ENCODE measurements around the gene CARNS1. TPM values are rescaled to one million over a fixed set of nuclear protein-coding genes. Genes with fewer than 3 reads are reported as not detected.

Gene CARNS1
- total RNA-seq, 2 experiments from 2014 or later = 0.76 to 1.1 TPM

DNA sequence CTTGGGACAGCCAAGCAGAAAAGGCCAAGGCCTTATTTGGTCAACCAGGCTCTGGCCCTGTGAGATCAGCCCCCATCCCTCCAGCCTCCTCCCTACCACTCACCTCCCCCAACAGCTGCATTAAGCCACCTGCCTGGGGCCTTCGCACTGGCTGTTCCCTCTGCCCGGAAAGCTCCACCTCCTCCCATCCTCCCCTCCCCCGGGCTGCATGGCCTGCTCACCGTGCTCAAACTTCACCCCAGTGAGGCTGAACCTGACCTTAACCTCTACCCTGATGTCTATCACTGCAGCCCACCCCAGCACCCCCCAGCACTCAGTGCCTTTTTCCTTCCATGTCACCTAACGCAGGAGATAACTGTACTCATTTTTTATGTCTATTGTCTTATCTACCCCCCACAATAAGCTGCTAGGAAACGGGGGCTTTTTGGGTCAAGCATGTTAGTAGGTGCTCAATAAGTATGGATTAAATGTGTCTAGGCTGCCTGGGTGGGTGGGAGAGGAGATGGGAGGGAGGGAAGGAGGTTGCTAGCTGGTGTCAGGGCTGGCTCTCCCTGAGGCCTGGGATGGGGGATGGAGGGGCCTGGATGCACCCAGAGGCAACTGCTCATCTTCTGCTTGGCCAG is 21.1 kb downstream of the CARNS1 start:
- ChIA-PET POLR2A (interaction anchor here (0.7 to 15.2 kb wide), 25 partner anchors 8 to 197 kb away, joined by 3 to 361 read pairs (median 21); partner anchors contain the start of genes AIP, CDK2AP2, PITPNM1 and POLD4), CTCF (interaction anchor here (1.2 to 4.4 kb wide), 7 partner anchors 16 to 85 kb away, joined by 3 to 67 read pairs (median 7); partner anchors contain the start of genes AIP, CDK2AP2, PPP1CA and TBC1D10C)
- Mint-ChIP-seq H3K9me3 (no peaks in the 10 kb centered on the region), H3K4me3 (peak overlapping the region; percentile 94), H3K36me3 (ENCODE audit: low read depth) (peaks cover 69% of the 10 kb centered on the region), H3K27ac (peak overlapping the region; percentile 97), H3K27me3 (no peaks in the 10 kb centered on the region), H3K4me1 (peaks cover 72% of the 10 kb centered on the region)
- DNase-seq = peak; percentile 80

DNA sequence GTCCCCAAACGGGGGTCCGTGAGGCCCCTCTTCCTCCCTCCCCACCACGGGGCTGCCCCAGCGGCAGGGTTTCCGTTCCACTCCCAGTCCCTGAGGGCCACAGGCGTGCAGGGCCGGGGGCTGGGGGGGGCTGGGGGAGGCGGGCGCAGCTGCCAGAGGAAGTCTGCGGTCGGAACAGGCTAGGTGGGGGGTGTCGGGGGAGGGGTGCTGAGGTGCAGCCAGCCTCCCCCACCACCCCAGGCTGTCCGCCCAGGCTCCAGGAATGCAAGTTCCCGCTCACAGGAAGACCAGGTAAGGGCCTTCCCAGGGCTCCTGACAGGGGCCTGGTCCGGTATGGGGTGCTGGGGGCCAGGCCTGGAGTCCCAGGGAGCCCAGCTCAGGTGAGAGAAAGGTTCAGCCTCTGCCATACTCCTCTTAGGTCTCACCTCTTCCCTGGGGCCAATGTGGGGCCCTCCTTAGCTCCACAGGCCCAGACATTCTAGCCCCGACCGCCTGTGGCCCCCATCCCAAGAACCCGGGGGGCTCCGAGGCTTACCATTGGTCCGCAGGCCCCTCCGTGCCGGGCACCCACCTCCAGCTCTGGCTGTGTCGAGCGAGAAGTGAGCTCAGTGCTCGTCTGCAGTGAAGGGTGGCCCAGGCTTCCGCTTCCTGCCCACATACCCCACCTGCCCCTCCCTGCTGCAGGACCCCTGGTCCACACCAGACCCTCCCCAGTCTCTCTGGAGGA is 21.8 kb downstream of the CARNS1 start, which contains the start of gene PTPRCAP:
PTPRCAP (minus strand) TSS at position 601 of the 727 bp plus-strand sequence; CDS start at position 538, 63 bp downstream.
- peak within 1 kb of the TSS; percentile 94 for H3K4me3 Mint-ChIP-seq
- peak within 1 kb of the TSS; percentile 97 for H3K27ac Mint-ChIP-seq
- ChIA-PET CTCF (interaction anchor here (0.6 to 4.4 kb wide), 14 partner anchors 9 to 600 kb away, joined by 3 to 67 read pairs (median 4); partner anchors contain the start of genes AIP, CDK2AP2, POLD4 and PPP1CA), POLR2A (interaction anchor here (0.7 to 15.2 kb wide), 30 partner anchors 9 to 204 kb away, joined by 3 to 361 read pairs (median 10); partner anchors contain the start of genes AIP, ANKRD13D, CDK2AP2 and PITPNM1)
- peaks cover 65% of the 10 kb centered on the region for H3K36me3 Mint-ChIP-seq (ENCODE audit: low read depth)
- H3K9me3 Mint-ChIP-seq = no peaks in the 10 kb centered on the region
- DNase-seq = peak; percentile 82
- H3K27me3 Mint-ChIP-seq = no peaks in the 10 kb centered on the region
- H3K4me1 Mint-ChIP-seq = peaks cover 71% of the 10 kb centered on the region

- H3K4me1 Mint-ChIP-seq = peaks cover 71% of the 10 kb centered on the region
- no peak for DNase-seq
- H3K9me3 Mint-ChIP-seq = no peaks in the 10 kb centered on the region
- POLR2A ChIA-PET = interaction anchor here (0.7 to 15.2 kb wide), 27 partner anchors 8 to 204 kb away, joined by 3 to 361 read pairs (median 17); partner anchors contain the start of genes AIP, ANKRD13D, CDK2AP2 and PITPNM1
- CTCF ChIA-PET = interaction anchor here (0.6 to 4.4 kb wide), 13 partner anchors 8 to 599 kb away, joined by 3 to 67 read pairs (median 5); partner anchors contain the start of genes CDK2AP2, POLD4, PPP1CA and RPS6KB2
- peaks cover 60% of the 10 kb centered on the region for H3K36me3 Mint-ChIP-seq (ENCODE audit: low read depth)
- H3K4me3 Mint-ChIP-seq = peak overlapping the region; percentile 94
- H3K27me3 Mint-ChIP-seq = no peaks in the 10 kb centered on the region
- peak overlapping the region; percentile 97 for H3K27ac Mint-ChIP-seq
Measured at GRCh38 chr11:67437809-67438157, 22.3 kb downstream of the CARNS1 start.

GRCh38 chr11:67438158-67438902 is 22.9 kb downstream of the CARNS1 start:
- ChIA-PET POLR2A (interaction anchor here (0.7 to 15.2 kb wide), 27 partner anchors 7 to 205 kb away, joined by 3 to 361 read pairs (median 17); partner anchors contain the start of genes AIP, ANKRD13D, CDK2AP2 and PITPNM1), CTCF (interaction anchor here (0.6 to 4.4 kb wide), 19 partner anchors 9 to 599 kb away, joined by 3 to 67 read pairs (median 4); partner anchors contain the start of genes AIP, CDK2AP2, PITPNM1 and POLD4)
- peaks cover 56% of the 10 kb centered on the region for H3K36me3 Mint-ChIP-seq (ENCODE audit: low read depth)
- H3K9me3 Mint-ChIP-seq = no peaks in the 10 kb centered on the region
- peak overlapping the region; percentile 94 for H3K4me3 Mint-ChIP-seq
- peak overlapping the region; percentile 97 for H3K27ac Mint-ChIP-seq
- no peaks in the 10 kb centered on the region for H3K27me3 Mint-ChIP-seq
- DNase-seq = peak; percentile 88
- H3K4me1 Mint-ChIP-seq = peaks cover 67% of the 10 kb centered on the region

DNA sequence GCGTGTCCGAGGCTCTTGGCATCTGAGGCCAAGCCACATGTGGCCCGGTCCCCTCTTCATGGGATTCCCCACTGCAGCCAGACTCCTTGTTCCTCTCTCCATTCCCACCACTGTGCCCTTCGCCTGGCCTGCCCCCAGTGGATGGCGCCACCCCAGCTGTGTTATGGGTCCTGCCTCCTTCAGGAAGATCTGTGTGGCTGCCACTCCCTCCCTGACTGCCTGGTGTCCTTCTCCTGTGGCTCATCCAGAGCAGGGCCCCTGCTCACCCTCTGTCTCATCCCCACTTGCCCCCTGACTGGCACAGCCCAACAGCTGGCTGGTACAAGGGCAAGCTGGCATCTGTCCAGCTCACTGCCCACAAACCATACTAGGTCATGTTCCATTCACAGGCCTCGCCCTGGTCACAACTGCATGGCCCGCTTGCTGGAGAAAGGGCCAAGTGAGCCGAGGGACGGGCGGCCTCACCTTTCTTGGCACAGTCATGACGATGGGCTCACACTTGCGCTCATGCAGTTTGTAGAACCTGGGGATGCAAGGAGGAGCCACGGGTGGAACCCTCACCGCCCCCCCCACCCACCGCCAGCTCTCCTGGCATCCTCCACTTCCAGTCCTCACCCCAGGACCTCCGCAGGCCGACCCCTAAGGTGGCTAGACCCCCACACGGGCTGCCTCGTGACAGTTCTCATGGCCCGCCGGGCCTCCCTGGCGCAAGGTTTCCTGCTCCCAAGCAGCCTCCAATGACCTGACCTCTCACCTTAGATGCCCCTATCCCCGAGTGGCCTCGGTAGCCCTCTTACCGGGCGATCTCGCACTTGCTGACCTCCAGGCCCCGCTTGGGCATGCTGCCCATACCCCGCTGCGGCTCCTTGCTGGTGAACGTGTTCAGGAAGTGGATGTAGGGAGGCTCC is 24.1 kb downstream of the CARNS1 start:
- Mint-ChIP-seq H3K4me3 (peak overlapping the region; percentile 94), H3K36me3 (ENCODE audit: low read depth) (peaks cover 46% of the 10 kb centered on the region), H3K9me3 (no peaks in the 10 kb centered on the region), H3K27me3 (no peaks in the 10 kb centered on the region), H3K27ac (peak overlapping the region; percentile 97), H3K4me1 (peaks cover 62% of the 10 kb centered on the region)
- POLR2A ChIA-PET = interaction anchor here (0.6 to 15.2 kb wide), 18 partner anchors 7 to 175 kb away, joined by 3 to 361 read pairs (median 34); partner anchors contain the start of genes AIP, PITPNM1, POLD4 and PPP1CA
- DNase-seq = peak; percentile 54
- CTCF ChIA-PET = interaction anchor here (0.8 to 4.4 kb wide), 13 partner anchors 8 to 68 kb away, joined by 3 to 67 read pairs (median 5); partner anchors contain the start of genes AIP, PITPNM1, PPP1CA and RAD9A

GRCh38 chr11:67440229-67441097 is 25.0 kb downstream of the CARNS1 start:
- DNase-seq = peak; percentile 47
- H3K27ac Mint-ChIP-seq = peak overlapping the region; percentile 97
- no peaks in the 10 kb centered on the region for H3K9me3 Mint-ChIP-seq
- ChIA-PET POLR2A (interaction anchor here (0.8 to 15.2 kb wide), 16 partner anchors 8 to 201 kb away, joined by 3 to 361 read pairs (median 25); partner anchors contain the start of genes AIP, CDK2AP2, PPP1CA and RAD9A), CTCF (interaction anchor here (0.9 to 2.4 kb wide), 4 partner anchors 26 to 65 kb away, joined by 3 to 12 read pairs (median 4); partner anchors contain the start of gene PITPNM1)
- peak overlapping the region; percentile 94 for H3K4me3 Mint-ChIP-seq
- peaks cover 64% of the 10 kb centered on the region for H3K4me1 Mint-ChIP-seq
- no peaks in the 10 kb centered on the region for H3K27me3 Mint-ChIP-seq
- H3K36me3 Mint-ChIP-seq (ENCODE audit: low read depth) = peaks cover 42% of the 10 kb centered on the region

DNA sequence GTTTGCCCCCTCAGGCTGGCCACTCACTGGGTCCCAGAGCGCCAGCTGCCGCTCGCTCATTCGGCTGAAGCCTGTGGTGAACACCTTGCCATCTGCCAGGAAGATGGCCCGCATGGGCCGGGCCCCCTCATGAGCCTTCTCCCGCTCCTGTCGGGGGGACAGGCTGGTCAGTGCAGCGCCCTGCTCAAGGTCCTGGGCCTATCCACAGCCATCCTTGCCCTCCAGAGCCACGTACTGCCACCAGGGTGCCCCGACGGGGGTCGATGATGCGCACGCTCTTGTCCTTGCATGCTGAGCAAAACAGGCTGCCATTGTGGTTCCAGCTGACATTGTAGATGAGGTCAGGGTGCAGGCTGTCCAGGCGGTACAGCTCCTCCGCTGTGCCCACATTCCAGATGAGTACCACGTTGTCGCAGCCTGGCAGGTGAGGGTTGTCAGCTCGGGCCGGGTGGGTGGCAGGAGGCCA is 25.7 kb downstream of the CARNS1 start:
- POLR2A ChIA-PET = interaction anchor here (0.8 to 15.2 kb wide), 12 partner anchors 9 to 201 kb away, joined by 3 to 361 read pairs (median 6); partner anchors contain the start of genes AIP, CDK2AP2, PPP1CA and RPS6KB2
- Mint-ChIP-seq H3K4me3 (peak overlapping the region; percentile 9), H3K27ac (peak overlapping the region; percentile 97), H3K27me3 (no peaks in the 10 kb centered on the region), H3K9me3 (no peaks in the 10 kb centered on the region), H3K36me3 (ENCODE audit: low read depth) (peaks cover 37% of the 10 kb centered on the region), H3K4me1 (peaks cover 67% of the 10 kb centered on the region)
- CTCF ChIA-PET = interaction anchor here (0.9 kb wide), 1 partner anchor 58 kb away, joined by 3 read pairs; no protein-coding TSS in a partner anchor
- DNase-seq = no peak

DNA sequence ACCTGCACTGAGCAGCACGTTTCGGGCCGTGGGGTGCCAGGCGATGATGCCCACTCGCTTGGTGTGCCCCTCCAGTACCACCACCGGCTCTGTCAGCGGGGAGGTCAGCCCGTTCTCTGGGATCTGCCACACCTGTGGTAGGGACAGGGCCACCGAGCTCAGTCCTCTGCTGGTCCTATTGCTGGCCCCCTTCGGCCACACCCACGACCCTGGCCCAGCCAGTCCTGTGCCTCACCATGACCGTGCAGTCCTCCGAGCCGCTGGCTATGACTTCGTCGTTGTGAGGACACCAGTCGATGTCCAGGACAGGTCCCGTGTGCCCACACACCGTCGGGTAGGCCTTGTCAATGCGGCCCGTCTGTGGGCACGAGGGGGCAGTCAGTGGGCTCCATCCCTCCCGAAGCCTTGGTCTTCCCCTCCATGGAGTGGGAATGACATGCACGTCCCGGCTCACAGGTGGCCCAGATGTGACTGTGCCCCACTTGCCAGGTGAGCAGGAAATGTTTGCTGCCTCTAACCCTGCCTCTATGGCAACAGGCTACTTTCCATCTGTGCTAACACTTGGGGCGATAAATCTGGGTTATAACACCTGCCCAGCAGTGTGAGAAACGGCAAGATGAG is 26.4 kb downstream of the CARNS1 start:
- DNase-seq = no peak
- peak overlapping the region; percentile 60 for H3K4me3 Mint-ChIP-seq

DNA sequence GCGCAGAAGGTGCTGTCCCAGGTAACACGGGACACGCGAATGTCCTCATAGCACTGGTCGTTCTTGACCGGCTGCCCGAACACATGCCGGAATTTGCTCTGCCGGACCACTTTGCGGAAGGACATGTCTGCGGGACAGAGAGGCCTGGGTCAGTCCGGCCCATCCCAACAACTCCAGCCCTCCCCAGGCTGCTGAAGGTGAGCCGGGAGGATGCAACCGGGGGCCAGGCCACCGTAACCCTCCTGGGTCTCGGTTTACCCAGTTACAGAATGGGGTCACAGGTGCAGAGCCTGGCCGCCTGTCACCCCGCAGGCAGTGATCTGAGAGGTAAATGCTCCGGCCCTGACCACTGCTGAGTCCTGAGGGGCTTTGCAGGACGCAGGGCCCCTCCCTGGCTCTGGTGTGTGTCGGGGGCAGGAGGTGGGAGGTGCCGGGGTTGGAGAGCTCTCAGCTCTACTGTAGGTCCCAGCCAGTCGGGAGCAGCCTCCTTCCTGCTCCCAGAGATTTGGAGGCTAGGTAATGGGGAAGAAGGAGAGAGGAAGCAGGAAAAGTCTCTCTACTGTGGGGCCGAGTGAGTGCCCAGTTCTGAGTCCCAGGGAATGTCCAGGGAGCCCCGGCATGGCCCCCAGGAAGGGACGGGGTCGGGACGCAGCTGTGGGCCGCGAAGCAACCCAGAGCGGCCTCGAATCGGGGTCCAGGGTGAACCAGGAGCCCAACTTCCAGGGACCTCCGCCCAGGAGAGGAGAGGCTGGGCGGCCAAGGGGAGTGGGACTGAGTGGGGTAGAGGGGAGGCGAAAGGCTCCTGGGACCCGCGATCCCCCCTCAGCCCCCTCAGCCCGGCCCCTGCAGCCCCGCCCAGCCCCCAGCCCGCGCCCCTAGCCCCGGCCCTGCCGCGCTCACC is 27.3 kb downstream of the CARNS1 start:
- H3K36me3 Mint-ChIP-seq (ENCODE audit: low read depth) = peaks cover 24% of the 10 kb centered on the region
- peaks cover 78% of the 10 kb centered on the region for H3K4me1 Mint-ChIP-seq
- H3K27me3 Mint-ChIP-seq = no peaks in the 10 kb centered on the region
- H3K4me3 Mint-ChIP-seq = peak overlapping the region; percentile 60
- DNase-seq = no peak
- ChIA-PET POLR2A (interaction anchor here (1.1 to 1.4 kb wide), 4 partner anchors 14 to 35 kb away, joined by 3 to 5 read pairs (median 4); partner anchors contain the start of gene RPS6KB2), CTCF (no interaction called here)
- peak overlapping the region; percentile 97 for H3K27ac Mint-ChIP-seq
- H3K9me3 Mint-ChIP-seq = no peaks in the 10 kb centered on the region

More for the DNA sequence above, 26.4 kb downstream of the CARNS1 start:
- H3K27ac Mint-ChIP-seq = peak overlapping the region; percentile 97
- no peaks in the 10 kb centered on the region for H3K9me3 Mint-ChIP-seq
- peaks cover 70% of the 10 kb centered on the region for H3K4me1 Mint-ChIP-seq
- ChIA-PET POLR2A (interaction anchor here (1.1 to 15.2 kb wide), 6 partner anchors 9 to 42 kb away, joined by 3 to 361 read pairs (median 85); partner anchors contain the start of genes AIP, PPP1CA, RPS6KB2 and TBC1D10C), CTCF (interaction anchor here (0.9 kb wide), 1 partner anchor 59 kb away, joined by 3 read pairs; no protein-coding TSS in a partner anchor)
- H3K27me3 Mint-ChIP-seq = no peaks in the 10 kb centered on the region
- peaks cover 31% of the 10 kb centered on the region for H3K36me3 Mint-ChIP-seq (ENCODE audit: low read depth)

Data from activated CD4-positive, alpha-beta memory T cell treated with anti-CD3 and anti-CD28 coated beads, Interleukin-2, amount 10 ng/mL, durations not matched to agents 7 days and 5 days (primary cell).